Colonic mucosa (tissue), 4 donors: Measurements from ENCODE around the gene RAB11FIP3. TPM values are rescaled to one million over a fixed set of nuclear protein-coding genes. Genes with fewer than 3 reads are reported as not detected.

Source experiments
- DNase-seq: peaks from one replicate; pipeline ENCODE4 v3.0.0-alpha.2; 2020
- H3K27ac ChIP-seq: fragments of 200-600 bp; one replicate; pipeline ENCODE4 v1.8.0; 2021
- H3K27me3 ChIP-seq: fragments of 200-600 bp; one replicate; pipeline ENCODE4 v1.8.0; 2021
- H3K36me3 ChIP-seq: fragments of 200-600 bp; one replicate; pipeline ENCODE4 v1.8.0; 2021
- H3K4me1 ChIP-seq: fragments of 200-600 bp; one replicate; pipeline ENCODE4 v1.8.0; 2021; ENCODE audit warnings: mild to moderate bottlenecking
- H3K4me3 ChIP-seq: fragments of 200-600 bp; one replicate; pipeline ENCODE4 v1.8.0; 2021
- H3K9ac ChIP-seq, 2 donors: one replicate each; pipeline ENCODE4 v1.7.0; 2013; ENCODE audit warnings: control low read depth in 2 of 2, low read depth in 2 of 2, low read length in 2 of 2
- H3K9me3 ChIP-seq: fragments of 200-600 bp; one replicate; pipeline ENCODE4 v1.8.0; 2021
- intact Hi-C: fragments of 100-400 bp; cut with DNase I; formaldehyde crosslinking; loops from one replicate; pipeline ENCODE4 v1.14.1; 2022
- total RNA-seq, 2 donors: library from RNA; stranded (reverse); fragmentation: NEBNext Ultra II Directional in 1 of 2; extraction: Animal tissue kit (Norgen Biotek cat#: 25700) in 1 of 2; gene quantifications; one replicate each; pipeline ENCODE4 v1.2.1, GENCODE V29; 2021
- TF ChIP-seq, protein P1 (sequence below): fragments of 200-600 bp; IDR thresholded peaks from one replicate; pipeline ENCODE4 v1.8.0; 2022; ENCODE audit warnings: antibody characterized with exemption, mild to moderate bottlenecking
- donor health status: healthy.
- donor health status: DM: no; HTN: no; CAD: no.
- donor health status: DM: no; HTN: no; CAD: no.

Gene RAB11FIP3
- total RNA-seq, 2 donors from 2014 or later, result 20.9 to 22.3 TPM

DNA sequence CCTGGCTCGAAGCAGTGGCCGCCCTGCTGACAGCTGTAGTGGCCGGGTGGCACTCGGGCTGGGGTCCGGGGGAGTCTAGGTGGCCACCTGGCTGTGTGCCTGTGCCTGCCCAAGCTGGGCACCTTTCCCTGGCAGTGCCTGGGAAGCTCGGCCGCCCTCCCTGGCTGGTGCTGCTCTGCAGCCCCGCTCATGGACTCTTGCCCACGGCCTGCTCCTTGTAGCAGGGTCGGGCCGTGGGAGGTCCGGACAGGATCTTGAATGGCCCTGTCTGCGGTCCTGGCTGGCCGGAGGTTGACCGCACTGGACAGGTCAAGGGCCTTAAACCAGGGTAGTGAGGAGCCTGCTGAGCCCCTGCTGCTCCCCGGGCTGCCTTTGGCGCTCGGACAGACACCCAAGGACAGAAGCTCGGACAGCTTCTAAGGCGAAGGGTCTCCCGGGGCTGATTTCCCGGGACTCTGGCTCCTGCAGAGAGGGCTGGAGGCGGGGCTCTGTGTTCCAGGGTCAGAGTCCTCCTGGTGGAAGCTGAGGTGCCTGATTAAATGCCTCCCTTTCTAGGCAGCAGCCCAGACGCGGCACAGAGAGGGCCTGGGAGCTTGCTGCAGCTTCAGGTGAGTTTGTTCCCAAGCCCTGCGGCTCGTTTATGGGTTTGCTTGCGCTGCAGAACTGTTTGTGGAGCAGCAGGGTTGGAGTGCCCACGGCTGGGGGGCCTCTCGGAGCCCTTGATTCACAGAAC lies 108.1 kb downstream of the RAB11FIP3 start:
- intact Hi-C loops, result no loop called here
- peaks cover 18% of the 10 kb centered on the region for H3K4me1 ChIP-seq
- no peaks in the 10 kb centered on the region for H3K27me3 ChIP-seq
- H3K9me3 ChIP-seq, result no peaks in the 10 kb centered on the region
- peak; percentile 89 for DNase-seq
- H3K27ac ChIP-seq, result peak overlapping the region; percentile 86
- peak overlapping the region; percentile 72 to 84 for H3K9ac ChIP-seq
- no peaks in the 10 kb centered on the region for H3K36me3 ChIP-seq
- peak overlapping the region; percentile 23 for H3K4me3 ChIP-seq
- TF ChIP-seq, protein P1, sequence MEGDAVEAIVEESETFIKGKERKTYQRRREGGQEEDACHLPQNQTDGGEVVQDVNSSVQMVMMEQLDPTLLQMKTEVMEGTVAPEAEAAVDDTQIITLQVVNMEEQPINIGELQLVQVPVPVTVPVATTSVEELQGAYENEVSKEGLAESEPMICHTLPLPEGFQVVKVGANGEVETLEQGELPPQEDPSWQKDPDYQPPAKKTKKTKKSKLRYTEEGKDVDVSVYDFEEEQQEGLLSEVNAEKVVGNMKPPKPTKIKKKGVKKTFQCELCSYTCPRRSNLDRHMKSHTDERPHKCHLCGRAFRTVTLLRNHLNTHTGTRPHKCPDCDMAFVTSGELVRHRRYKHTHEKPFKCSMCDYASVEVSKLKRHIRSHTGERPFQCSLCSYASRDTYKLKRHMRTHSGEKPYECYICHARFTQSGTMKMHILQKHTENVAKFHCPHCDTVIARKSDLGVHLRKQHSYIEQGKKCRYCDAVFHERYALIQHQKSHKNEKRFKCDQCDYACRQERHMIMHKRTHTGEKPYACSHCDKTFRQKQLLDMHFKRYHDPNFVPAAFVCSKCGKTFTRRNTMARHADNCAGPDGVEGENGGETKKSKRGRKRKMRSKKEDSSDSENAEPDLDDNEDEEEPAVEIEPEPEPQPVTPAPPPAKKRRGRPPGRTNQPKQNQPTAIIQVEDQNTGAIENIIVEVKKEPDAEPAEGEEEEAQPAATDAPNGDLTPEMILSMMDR, result no peak

DNA sequence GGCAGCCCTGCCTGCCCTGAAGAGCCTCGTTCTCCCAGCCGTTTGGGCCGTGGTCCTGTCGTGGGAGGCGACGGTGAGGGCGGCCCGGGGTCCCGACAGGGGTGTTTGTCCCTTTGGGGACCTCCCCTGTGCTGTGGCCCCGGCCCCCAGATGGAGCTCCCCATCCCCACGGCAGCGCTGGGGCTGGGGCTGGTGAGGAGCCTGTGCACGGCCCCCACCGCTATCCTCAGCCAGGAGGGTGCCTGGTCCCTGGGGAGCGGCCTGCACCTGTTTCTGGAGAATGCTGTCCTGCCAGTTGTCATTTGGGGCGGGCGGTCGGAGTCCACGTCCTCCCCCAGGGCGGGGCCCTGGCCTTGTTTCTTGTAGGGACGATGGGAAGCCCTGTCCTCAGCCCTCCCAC lies 108.7 kb downstream of the RAB11FIP3 start:
- TF ChIP-seq, protein P1, result no peak
- Histone ChIP-seq H3K9ac (peak overlapping the region; percentile 72 to 84), H3K36me3 (no peaks in the 10 kb centered on the region), H3K4me3 (peak overlapping the region; percentile 23), H3K27me3 (no peaks in the 10 kb centered on the region), H3K27ac (peak overlapping the region; percentile 86), H3K4me1 (peaks cover 17% of the 10 kb centered on the region), H3K9me3 (no peaks in the 10 kb centered on the region)
- intact Hi-C loops, result no loop called here
- peak; percentile 93 for DNase-seq

DNA sequence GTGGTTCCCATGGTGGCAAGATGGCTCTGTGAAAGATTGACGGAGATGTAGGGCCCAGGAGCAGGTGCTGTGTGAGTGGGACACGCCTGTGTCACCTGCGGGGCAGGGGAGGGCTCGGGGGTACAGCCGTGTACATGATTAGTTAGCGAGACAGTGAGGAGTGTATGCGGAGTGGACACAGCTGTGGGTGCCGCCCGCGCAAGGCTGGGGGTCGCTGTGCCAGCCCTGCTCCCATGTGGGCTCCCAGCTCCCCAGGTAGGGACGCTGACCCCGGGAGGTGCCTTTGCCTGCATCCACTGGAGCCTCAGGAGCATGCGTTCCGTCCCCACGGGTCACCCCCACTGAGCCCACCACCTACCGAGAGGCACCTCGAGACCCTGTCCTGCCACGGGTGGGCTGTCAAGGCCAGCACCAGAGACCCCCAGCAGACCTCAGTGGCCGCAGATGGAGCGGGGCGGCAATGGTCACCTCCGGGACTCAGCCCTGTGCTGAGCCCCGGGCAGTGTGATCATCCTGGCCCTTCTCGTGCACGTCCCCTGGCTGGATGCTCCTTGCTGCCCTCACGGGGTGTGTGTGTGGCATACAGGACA lies 109.5 kb downstream of the RAB11FIP3 start:
- Histone ChIP-seq H3K9ac (peak overlapping the region; percentile 57 to 84), H3K27ac (peak overlapping the region; percentile 86), H3K27me3 (no peaks in the 10 kb centered on the region), H3K4me3 (peak overlapping the region; percentile 23), H3K36me3 (no peaks in the 10 kb centered on the region), H3K9me3 (no peaks in the 10 kb centered on the region), H3K4me1 (peaks cover 10% of the 10 kb centered on the region)
- DNase-seq, result no peak
- TF ChIP-seq, protein P1, result no peak
- intact Hi-C loops, result no loop called here

DNA sequence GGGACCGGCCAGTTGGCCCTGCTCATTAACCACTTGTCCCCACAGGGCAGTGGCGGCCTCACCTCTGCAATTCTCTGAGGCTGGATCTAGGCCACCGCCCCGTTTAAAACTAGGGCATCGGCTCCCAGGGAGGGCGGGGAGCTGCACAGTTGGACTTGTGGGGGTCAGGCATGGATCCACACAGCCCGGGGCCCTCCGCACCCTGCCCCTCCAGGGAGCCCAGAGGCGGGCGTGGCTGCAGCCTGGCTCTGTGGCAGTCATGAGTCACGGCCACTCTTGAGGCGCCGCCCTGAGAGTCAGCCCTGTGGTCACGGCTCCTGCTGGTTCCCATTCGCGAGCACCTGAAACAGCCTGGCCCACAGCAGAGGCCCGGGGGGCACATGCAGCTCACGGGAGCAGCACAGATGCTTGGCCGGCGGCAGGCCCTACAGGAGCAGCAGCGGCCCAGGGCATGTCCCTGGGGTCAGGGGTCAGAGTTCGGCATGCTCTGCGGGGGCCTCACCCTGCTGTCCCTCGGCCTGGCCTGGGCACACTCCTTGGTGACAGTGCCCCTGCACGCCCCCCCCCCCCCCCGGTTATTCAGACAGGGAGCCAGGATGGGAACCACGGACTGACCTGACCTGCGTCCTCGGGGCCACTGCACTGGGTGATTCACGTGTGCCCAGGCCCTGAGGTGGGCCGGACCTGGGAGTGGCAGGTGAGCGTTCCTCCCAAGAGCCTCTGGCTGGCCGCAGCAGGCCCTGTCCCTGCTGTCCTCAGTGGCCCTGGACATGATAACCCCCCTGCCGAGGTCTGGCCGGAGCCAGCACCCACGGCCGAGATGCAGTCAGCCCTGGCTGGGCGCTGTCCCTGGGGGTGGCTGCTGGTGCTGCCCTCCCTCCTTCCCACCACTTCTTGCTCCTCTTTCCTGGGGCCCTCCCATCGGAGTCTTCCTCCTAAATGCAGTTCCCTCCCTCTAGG lies 110.3 kb downstream of the RAB11FIP3 start:
- H3K27ac ChIP-seq, result peak overlapping the region; percentile 86
- H3K27me3 ChIP-seq, result no peaks in the 10 kb centered on the region
- DNase-seq, result peak; percentile 87
- H3K9me3 ChIP-seq, result no peaks in the 10 kb centered on the region
- no peaks in the 10 kb centered on the region for H3K36me3 ChIP-seq
- intact Hi-C loops, result no loop called here
- TF ChIP-seq, protein P1, result no peak
- H3K4me1 ChIP-seq, result peaks cover 8% of the 10 kb centered on the region
- no peak overlapping the region for H3K4me3 ChIP-seq
- H3K9ac ChIP-seq, result peak overlapping the region; percentile 57 to 84

DNA sequence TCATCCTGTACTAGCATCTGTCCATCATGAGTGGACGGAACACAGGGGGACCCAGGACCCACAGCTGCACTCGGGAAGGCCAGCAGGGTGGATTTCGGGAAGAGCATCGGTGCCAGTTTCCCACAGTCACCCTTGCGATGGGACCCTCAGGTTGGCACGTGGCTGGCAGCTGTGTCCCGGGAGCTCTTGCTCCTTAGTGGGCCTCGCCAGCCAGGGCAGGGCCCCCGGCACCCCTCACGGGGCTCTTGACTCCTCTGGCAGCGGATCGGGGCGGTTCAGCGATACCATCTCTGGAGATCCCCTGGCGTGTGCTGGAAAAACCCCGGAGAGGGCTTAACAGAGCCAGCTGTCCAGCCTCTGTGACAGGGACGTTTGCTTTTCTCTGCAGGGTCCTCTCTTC lies 111.3 kb downstream of the RAB11FIP3 start:
- no peak overlapping the region for H3K9ac ChIP-seq
- no peak for DNase-seq
- intact Hi-C loops, result no loop called here
- H3K4me1 ChIP-seq, result peaks cover 8% of the 10 kb centered on the region
- no peaks in the 10 kb centered on the region for H3K36me3 ChIP-seq
- TF ChIP-seq, protein P1, result no peak
- no peaks in the 10 kb centered on the region for H3K27me3 ChIP-seq
- no peak overlapping the region for H3K4me3 ChIP-seq
- H3K27ac ChIP-seq, result no peak overlapping the region
- no peaks in the 10 kb centered on the region for H3K9me3 ChIP-seq
